Astrocyte of the spinal cord (primary cell): ENCODE results near the gene KCNJ15.

ENCODE experiments used
- DNase-seq: peaks from one replicate; pipeline ENCODE4 v3.0.0; 2011; ENCODE audit warnings: low read depth, low spot score
- H3K4me3 ChIP-seq: 2 replicates; pipeline ENCODE4 v1.5.1; 2011; ENCODE audit warnings: low read depth, mild to moderate bottlenecking, low read length, moderate library complexity
- in situ Hi-C: cut with HindIII; loops from 2 replicates; pipeline ENCODE4 v1.10.0; 2017; ENCODE audit warnings: low sequenced_read_pairs
- TF ChIP-seq, protein P1 (sequence below): IDR thresholded peaks from 2 replicates; pipeline ENCODE4 v1.5.1; 2012; ENCODE audit warnings: low read depth, mild to moderate bottlenecking, low read length, inconsistent platforms

The KCNJ15 gene

DNA sequence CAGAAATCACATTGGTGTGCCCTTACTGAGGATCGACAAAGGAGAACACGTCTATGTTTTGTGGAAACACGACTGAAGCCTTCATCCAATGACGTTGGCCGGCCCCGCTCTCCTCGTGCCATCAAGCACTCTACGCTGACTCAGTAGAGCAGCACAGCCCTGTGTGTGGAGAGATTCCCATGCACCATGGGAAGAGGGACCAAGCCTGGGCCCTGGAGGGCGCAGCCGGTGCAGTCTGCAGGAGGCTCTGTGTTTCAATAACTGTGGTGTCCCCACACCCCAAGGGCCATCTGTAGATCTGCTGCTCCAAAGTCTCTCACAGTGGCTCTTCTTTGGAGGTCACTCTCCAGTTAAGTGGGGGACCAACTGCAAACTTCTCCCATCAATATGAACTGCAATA, 97.4 kb downstream of the KCNJ15 start:
- no peak for DNase-seq
- no peak overlapping the region for H3K4me3 ChIP-seq
- TF ChIP-seq, protein P1, sequence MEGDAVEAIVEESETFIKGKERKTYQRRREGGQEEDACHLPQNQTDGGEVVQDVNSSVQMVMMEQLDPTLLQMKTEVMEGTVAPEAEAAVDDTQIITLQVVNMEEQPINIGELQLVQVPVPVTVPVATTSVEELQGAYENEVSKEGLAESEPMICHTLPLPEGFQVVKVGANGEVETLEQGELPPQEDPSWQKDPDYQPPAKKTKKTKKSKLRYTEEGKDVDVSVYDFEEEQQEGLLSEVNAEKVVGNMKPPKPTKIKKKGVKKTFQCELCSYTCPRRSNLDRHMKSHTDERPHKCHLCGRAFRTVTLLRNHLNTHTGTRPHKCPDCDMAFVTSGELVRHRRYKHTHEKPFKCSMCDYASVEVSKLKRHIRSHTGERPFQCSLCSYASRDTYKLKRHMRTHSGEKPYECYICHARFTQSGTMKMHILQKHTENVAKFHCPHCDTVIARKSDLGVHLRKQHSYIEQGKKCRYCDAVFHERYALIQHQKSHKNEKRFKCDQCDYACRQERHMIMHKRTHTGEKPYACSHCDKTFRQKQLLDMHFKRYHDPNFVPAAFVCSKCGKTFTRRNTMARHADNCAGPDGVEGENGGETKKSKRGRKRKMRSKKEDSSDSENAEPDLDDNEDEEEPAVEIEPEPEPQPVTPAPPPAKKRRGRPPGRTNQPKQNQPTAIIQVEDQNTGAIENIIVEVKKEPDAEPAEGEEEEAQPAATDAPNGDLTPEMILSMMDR: no peak
- in situ Hi-C loops: no loop called here

DNA sequence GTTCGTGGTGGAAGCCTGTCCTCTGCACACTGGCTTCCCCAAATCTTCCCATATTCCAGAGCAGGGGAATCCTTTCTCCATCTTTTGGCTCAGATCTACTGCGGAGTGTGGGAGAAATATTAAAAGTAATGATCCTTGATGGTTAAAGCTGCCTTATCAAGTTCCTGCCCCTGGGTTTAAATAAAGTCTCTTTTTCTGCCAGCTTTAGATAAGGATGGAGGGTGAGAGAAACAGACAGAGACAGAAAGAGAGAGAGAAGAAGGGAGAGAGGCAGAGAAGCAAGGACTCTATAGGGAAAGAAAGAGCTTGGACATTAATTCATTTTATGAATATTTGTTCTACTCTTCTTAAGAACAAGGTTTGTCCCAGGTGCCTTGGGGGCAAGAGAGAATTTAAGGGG, 98.0 kb downstream of the KCNJ15 start:
- in situ Hi-C loops: no loop called here

DNA sequence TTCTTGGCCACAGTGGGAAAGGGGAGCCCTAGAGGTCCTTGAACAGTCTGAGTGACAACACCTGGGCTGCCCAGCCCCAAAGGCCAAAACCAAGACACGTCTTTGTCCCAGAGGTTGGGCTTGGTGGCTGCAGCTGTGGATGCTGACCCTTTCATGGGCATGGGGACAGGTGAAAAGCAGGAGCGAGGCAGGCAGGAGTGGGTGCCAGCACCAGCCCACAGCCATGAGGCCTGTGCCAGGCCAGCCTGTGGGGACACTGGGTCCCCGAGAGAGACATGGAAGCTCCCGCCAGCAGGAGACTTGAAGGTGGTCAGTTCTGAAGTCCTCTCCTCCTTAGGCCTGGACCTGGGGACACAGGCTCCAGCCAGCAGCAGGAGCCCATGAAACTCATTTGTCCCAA, 98.6 kb downstream of the KCNJ15 start:
- no peak for DNase-seq
- TF ChIP-seq, protein P1: no peak

More for the DNA sequence above, 98.0 kb downstream of the KCNJ15 start:
- TF ChIP-seq, protein P1: no peak
- no peak overlapping the region for H3K4me3 ChIP-seq
- no peak for DNase-seq

DNA sequence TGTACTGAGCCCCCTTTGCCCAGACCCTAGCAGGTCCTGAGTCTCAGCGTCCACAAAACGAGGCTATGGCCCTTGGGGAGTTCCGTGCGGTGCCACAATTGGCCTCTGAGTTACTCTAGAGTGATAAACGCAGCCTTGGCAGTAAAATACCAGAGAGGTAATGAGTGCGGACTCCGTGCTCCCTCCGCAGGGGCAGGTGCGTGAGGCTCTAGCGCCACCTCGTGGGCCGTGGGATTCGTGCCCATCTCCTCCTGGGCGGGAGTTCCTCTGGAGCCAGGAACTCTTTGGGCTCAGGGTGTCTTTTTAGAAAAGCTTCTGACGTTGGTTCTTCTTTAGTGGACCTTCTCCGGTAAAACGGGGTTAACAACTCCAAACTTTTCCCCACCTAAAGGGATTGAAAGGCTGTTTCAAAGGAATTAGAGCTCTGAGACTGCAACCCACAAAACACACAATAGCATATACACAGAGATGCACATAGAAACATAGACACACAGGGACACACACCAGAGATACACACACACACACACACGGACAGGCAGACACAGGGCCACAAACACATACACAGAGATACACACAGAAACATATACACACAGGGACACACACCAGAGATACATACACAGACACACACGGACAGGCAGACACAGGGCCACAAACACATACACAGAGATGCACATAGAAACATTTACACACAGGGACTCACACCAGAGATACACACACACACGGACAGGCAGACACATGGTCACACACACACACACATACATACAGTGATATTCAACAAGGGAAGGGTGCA, 99.4 kb downstream of the KCNJ15 start:
- TF ChIP-seq, protein P1: peak; percentile 98
- H3K4me3 ChIP-seq: no peak overlapping the region
- in situ Hi-C loops: no loop called here
- DNase-seq: peak; percentile 74

More for the DNA sequence above, 98.6 kb downstream of the KCNJ15 start:
- H3K4me3 ChIP-seq: no peak overlapping the region
- in situ Hi-C loops: no loop called here
